Measurements from ENCODE around the gene SLC25A40. TPM values are rescaled to one million over a fixed set of nuclear protein-coding genes. Genes with fewer than 3 reads are reported as not detected.
"Not testable (repeated sequence)": the region's sequence is repeated elsewhere in the genome, so short reads cannot be mapped to it uniquely, and the experiment has no call there.

Gene SLC25A40
- total RNA-seq, 4 donors from 2014 or later: 3.2 to 14.8 (median 8.6) TPM

GRCh38 chr7:87877366-87878040, 1.3 kb upstream of the SLC25A40 start:
- no peak for DNase-seq
- peaks cover 28 to 33% of the 10 kb centered on the region in 2 donors for H3K4me1 ChIP-seq
- TF ChIP-seq CTCF (IDR thresholded peaks at IDR 0.05 in 4 of 5, conservative IDR thresholded peaks at IDR 0.05 in 1 of 5) (no peak), POLR2A (IDR thresholded peaks at IDR 0.05) (no peak)
- H3K27me3 ChIP-seq: no peaks in the 10 kb centered on the region
- in situ Hi-C loops (cut with MboI; ENCODE audit: low sequenced_read_pairs in 4 of 4) (loop anchor here in 1 of 4 donors (25.0 kb wide), 1 partner anchor 335 kb away; the partner anchor contains the start of gene SRI), intact Hi-C loops (cut with DNase I; ENCODE audit: low total_unique reads) (loop anchor here (5.0 to 10.0 kb wide), 4 partner anchors 250 to 725 kb away; partner anchors contain the start of genes DMTF1 and RUNDC3B)
- no peak for ATAC-seq
- H3K4me3 ChIP-seq: peak overlapping the region; percentile 79 to 96 (median 86)
- H3K27ac ChIP-seq: peak overlapping the region; percentile 93 to 97 (median 95)
- H3K36me3 ChIP-seq: no peaks in the 10 kb centered on the region
- H3K9me3 ChIP-seq: no peaks in the 10 kb centered on the region

GRCh38 chr7:87876869-87877234, 692 bp upstream of the SLC25A40 start:
- Histone ChIP-seq H3K36me3 (no peaks in the 10 kb centered on the region), H3K4me3 (peak overlapping the region; percentile 79 to 96 (median 86)), H3K9me3 (no peaks in the 10 kb centered on the region), H3K4me1 (peaks cover 28 to 33% of the 10 kb centered on the region in 2 donors), H3K27me3 (no peaks in the 10 kb centered on the region), H3K27ac (peak overlapping the region; percentile 93 to 97 (median 95))
- intact Hi-C loops (cut with DNase I; ENCODE audit: low total_unique reads) (loop anchor here (5.0 to 10.0 kb wide), 4 partner anchors 250 to 725 kb away; partner anchors contain the start of genes DMTF1 and RUNDC3B), in situ Hi-C loops (cut with MboI; ENCODE audit: low sequenced_read_pairs in 4 of 4) (loop anchor here in 1 of 4 donors (25.0 kb wide), 1 partner anchor 335 kb away; the partner anchor contains the start of gene SRI)
- ATAC-seq: peak; percentile 51 to 57
- no peak for TF ChIP-seq POLR2A (IDR thresholded peaks at IDR 0.05)
- no peak for TF ChIP-seq CTCF (IDR thresholded peaks at IDR 0.05 in 4 of 5, conservative IDR thresholded peaks at IDR 0.05 in 1 of 5)
- DNase-seq: peak; percentile 12 to 50

- in situ Hi-C loops (cut with MboI; ENCODE audit: low sequenced_read_pairs in 4 of 4): loop anchor here in 1 of 4 donors (25.0 kb wide), 1 partner anchor 337 kb away; the partner anchor contains the start of gene SRI
- peak; percentile 8 to 23 for ATAC-seq
- Histone ChIP-seq H3K36me3 (no peaks in the 10 kb centered on the region), H3K27me3 (no peaks in the 10 kb centered on the region), H3K4me3 (peak overlapping the region; percentile 79 to 96 (median 86)), H3K4me1 (peaks cover 28 to 33% of the 10 kb centered on the region in 2 donors), H3K27ac (peak overlapping the region; percentile 93 to 97 (median 95)), H3K9me3 (no peaks in the 10 kb centered on the region)
- peak in 1 of 2 donors; percentile 16 for DNase-seq
- intact Hi-C loops (cut with DNase I; ENCODE audit: low total_unique reads): loop anchor here (5.0 to 10.0 kb wide), 4 partner anchors 248 to 723 kb away; partner anchors contain the start of genes DMTF1 and RUNDC3B
- no peak for TF ChIP-seq CTCF (IDR thresholded peaks at IDR 0.05 in 4 of 5, conservative IDR thresholded peaks at IDR 0.05 in 1 of 5)
- TF ChIP-seq POLR2A (IDR thresholded peaks at IDR 0.05): no peak
Measured at GRCh38 chr7:87875151-87876039, 765 bp downstream of the SLC25A40 start.

- intact Hi-C loops (cut with DNase I; ENCODE audit: low total_unique reads) (loop anchor here (10.0 kb wide), 2 partner anchors 459 to 559 kb away; no protein-coding TSS in a partner anchor), in situ Hi-C loops (cut with MboI; ENCODE audit: low sequenced_read_pairs in 4 of 4) (no loop called here)
- TF ChIP-seq POLR2A (IDR thresholded peaks at IDR 0.05) (no peak), CTCF (IDR thresholded peaks at IDR 0.05 in 4 of 5, conservative IDR thresholded peaks at IDR 0.05 in 1 of 5) (no peak)
- DNase-seq: no peak
- H3K4me1 ChIP-seq: peaks cover 28 to 33% of the 10 kb centered on the region in 2 donors
- H3K9me3 ChIP-seq: no peaks in the 10 kb centered on the region
- no peaks in the 10 kb centered on the region for H3K27me3 ChIP-seq
- H3K4me3 ChIP-seq: no peak overlapping the region
- no peaks in the 10 kb centered on the region for H3K36me3 ChIP-seq
- ATAC-seq: no peak
- peak overlapping the region in 3 of 4 donors; percentile 3 to 97 (median 96) for H3K27ac ChIP-seq
Measured at GRCh38 chr7:87874066-87874465, 2.1 kb downstream of the SLC25A40 start.

GRCh38 chr7:87873328-87873727, 2.8 kb downstream of the SLC25A40 start:
- DNase-seq; H3K4me3 ChIP-seq; H3K27ac ChIP-seq; in situ Hi-C loops (cut with MboI; ENCODE audit: low sequenced_read_pairs in 4 of 4); H3K27me3 ChIP-seq; H3K9me3 ChIP-seq; ATAC-seq; H3K36me3 ChIP-seq: not testable (repeated sequence)
- intact Hi-C loops (cut with DNase I; ENCODE audit: low total_unique reads): loop anchor here (10.0 kb wide), 2 partner anchors 459 to 559 kb away; no protein-coding TSS in a partner anchor
- H3K4me1 ChIP-seq: peaks cover 25 to 32% of the 10 kb centered on the region in 2 donors
